SU-DHL-6 (cell line): ENCODE results near the gene RAD51B.

ENCODE experiments used
- H2AFZ ChIP-seq: fragments of 200-600 bp; sonication (generic); 2 replicates; pipeline ENCODE4 v1.6.1; 2014; ENCODE audit warnings: low read depth, mild to moderate bottlenecking, moderate library complexity, mixed read lengths, antibody characterized with exemption, low read length; ENCODE audit not compliant: severe bottlenecking
- H3F3A ChIP-seq: fragments of 200-600 bp; shearing (Covaris generic); 2 replicates; pipeline ENCODE4 v1.6.0; 2016; ENCODE audit warnings: antibody characterized with exemption, mild to moderate bottlenecking; ENCODE audit not compliant: insufficient read depth
- H3K27ac ChIP-seq: fragments of 200-600 bp; sonication (generic); 2 replicates; pipeline ENCODE4 v1.5.1; 2016; ENCODE audit warnings: low read depth, mild to moderate bottlenecking, low read length, moderate library complexity, mixed read lengths
- H3K27me3 ChIP-seq: fragments of 200-600 bp; sonication (generic), shearing (Covaris generic); 2 replicates; pipeline ENCODE4 v1.6.0; 2014; ENCODE audit warnings: mild to moderate bottlenecking, low read length
- H3K36me3 ChIP-seq: fragments of 200-600 bp; sonication (generic); 2 replicates; pipeline ENCODE4 v1.6.1; 2014; ENCODE audit warnings: mild to moderate bottlenecking, low read length, mixed read lengths
- H3K4me2 ChIP-seq: fragments of 300-600, 200-600 bp; shearing (Covaris generic), sonication (generic); 2 replicates; pipeline ENCODE4 v1.6.0; 2014; ENCODE audit warnings: low read length, low read depth, mild to moderate bottlenecking; ENCODE audit not compliant: poor library complexity, severe bottlenecking
- H3K4me3 ChIP-seq: fragments of 200-600 bp; sonication (generic); 2 replicates; pipeline ENCODE4 v1.5.1; 2014; ENCODE audit warnings: antibody characterized with exemption, low read length, mild to moderate bottlenecking, mixed read lengths; ENCODE audit not compliant: insufficient read depth, poor library complexity, severe bottlenecking
- H3K79me2 ChIP-seq: fragments of 200-600 bp; sonication (generic); 2 replicates; pipeline ENCODE4 v1.6.1; 2014; ENCODE audit warnings: mild to moderate bottlenecking, low read length, moderate library complexity; ENCODE audit not compliant: insufficient read depth
- H3K9ac ChIP-seq: fragments of 200-600 bp; sonication (generic); 2 replicates; pipeline ENCODE4 v1.7.0; 2014; ENCODE audit warnings: mild to moderate bottlenecking, low read length
- H3K9me2 ChIP-seq: fragments of 200-600 bp; sonication (generic); replicated peaks from 2 replicates; pipeline ENCODE4 v1.6.1; 2014; ENCODE audit warnings: low read length; ENCODE audit not compliant: insufficient read depth
- H3K9me3 ChIP-seq: fragments of 200-600 bp; sonication (generic); 2 replicates; pipeline ENCODE4 v1.6.1; 2014; ENCODE audit warnings: low read length, mixed read lengths; ENCODE audit not compliant: insufficient read depth
- H4K20me1 ChIP-seq: fragments of 200-600 bp; sonication (generic); 2 replicates; pipeline ENCODE4 v1.6.1; 2014; ENCODE audit warnings: low read depth, mild to moderate bottlenecking, antibody characterized with exemption, low read length, moderate library complexity, mixed read lengths
- EZH2phosphoT487 ChIP-seq: fragments of 200-600 bp; sonication (generic), shearing (Covaris generic); conservative IDR thresholded peaks from 2 replicates; pipeline ENCODE4 v1.6.1; 2018; ENCODE audit warnings: mild to moderate bottlenecking, antibody characterized with exemption, low read length, moderate library complexity, mixed read lengths
- TF ChIP-seq, protein P1 (sequence below): fragments of 200-600 bp; sonication (generic); IDR thresholded peaks from one replicate; pipeline ENCODE4 v1.5.1; 2017; ENCODE audit warnings: antibody characterized with exemption, mild to moderate bottlenecking, low read length, moderate library complexity; ENCODE audit not compliant: insufficient read depth, poor library complexity, severe bottlenecking

Gene RAD51B

DNA sequence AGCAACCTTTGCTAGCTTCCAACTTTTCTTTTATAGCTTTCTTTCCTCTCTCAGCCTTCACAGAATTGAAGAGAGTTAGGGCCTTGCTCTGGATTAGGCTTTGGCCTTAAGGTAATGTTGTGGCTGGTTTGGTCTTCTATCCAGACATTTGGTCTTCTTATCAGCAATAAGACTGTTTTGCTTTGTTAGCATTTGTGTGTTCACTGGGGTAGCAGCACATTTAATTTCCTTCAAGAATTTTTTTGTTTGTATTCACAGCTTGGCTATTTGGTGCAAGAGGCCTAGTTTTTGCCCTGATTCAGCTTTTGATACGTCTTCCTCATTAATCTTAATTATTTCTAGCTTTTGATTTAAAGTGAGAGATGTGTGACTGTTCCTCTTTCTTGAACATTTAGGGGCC, 130.8 kb downstream of the RAD51B start:
- TF ChIP-seq EZH2phosphoT487 = no peak
- TF ChIP-seq, protein P1, sequence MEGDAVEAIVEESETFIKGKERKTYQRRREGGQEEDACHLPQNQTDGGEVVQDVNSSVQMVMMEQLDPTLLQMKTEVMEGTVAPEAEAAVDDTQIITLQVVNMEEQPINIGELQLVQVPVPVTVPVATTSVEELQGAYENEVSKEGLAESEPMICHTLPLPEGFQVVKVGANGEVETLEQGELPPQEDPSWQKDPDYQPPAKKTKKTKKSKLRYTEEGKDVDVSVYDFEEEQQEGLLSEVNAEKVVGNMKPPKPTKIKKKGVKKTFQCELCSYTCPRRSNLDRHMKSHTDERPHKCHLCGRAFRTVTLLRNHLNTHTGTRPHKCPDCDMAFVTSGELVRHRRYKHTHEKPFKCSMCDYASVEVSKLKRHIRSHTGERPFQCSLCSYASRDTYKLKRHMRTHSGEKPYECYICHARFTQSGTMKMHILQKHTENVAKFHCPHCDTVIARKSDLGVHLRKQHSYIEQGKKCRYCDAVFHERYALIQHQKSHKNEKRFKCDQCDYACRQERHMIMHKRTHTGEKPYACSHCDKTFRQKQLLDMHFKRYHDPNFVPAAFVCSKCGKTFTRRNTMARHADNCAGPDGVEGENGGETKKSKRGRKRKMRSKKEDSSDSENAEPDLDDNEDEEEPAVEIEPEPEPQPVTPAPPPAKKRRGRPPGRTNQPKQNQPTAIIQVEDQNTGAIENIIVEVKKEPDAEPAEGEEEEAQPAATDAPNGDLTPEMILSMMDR = no peak
- no peaks in the 10 kb centered on the region for H3K9me3 ChIP-seq
- H3K4me3 ChIP-seq = no peak overlapping the region
- H3K9me2 ChIP-seq = no peaks in the 10 kb centered on the region
- no peak overlapping the region for H3K27ac ChIP-seq
- H3F3A ChIP-seq = no peaks in the 10 kb centered on the region
- no peak overlapping the region for H3K4me2 ChIP-seq
- H4K20me1 ChIP-seq = no peaks in the 10 kb centered on the region
- H2AFZ ChIP-seq = no peak overlapping the region
- H3K79me2 ChIP-seq = no peaks in the 10 kb centered on the region
- H3K9ac ChIP-seq = no peak overlapping the region
- H3K27me3 ChIP-seq = no peaks in the 10 kb centered on the region
- H3K36me3 ChIP-seq = no peaks in the 10 kb centered on the region

GRCh38 chr14:67951529-67952135, 132.1 kb downstream of the RAD51B start:
- H3K27ac ChIP-seq = no peak overlapping the region
- no peaks in the 10 kb centered on the region for H3K27me3 ChIP-seq
- H3K36me3 ChIP-seq = no peaks in the 10 kb centered on the region
- no peak overlapping the region for H3K4me2 ChIP-seq
- TF ChIP-seq, protein P1 = no peak
- no peak for TF ChIP-seq EZH2phosphoT487
- no peaks in the 10 kb centered on the region for H3K79me2 ChIP-seq
- no peaks in the 10 kb centered on the region for H3K9me3 ChIP-seq
- H3K9ac ChIP-seq = no peak overlapping the region
- H3K4me3 ChIP-seq = no peak overlapping the region
- no peak overlapping the region for H2AFZ ChIP-seq
- H3F3A ChIP-seq = no peaks in the 10 kb centered on the region
- no peaks in the 10 kb centered on the region for H4K20me1 ChIP-seq
- no peaks in the 10 kb centered on the region for H3K9me2 ChIP-seq

- H3F3A ChIP-seq = no peaks in the 10 kb centered on the region
- H3K79me2 ChIP-seq = no peaks in the 10 kb centered on the region
- H3K9ac ChIP-seq = no peak overlapping the region
- H3K4me2 ChIP-seq = no peak overlapping the region
- no peaks in the 10 kb centered on the region for H3K27me3 ChIP-seq
- no peaks in the 10 kb centered on the region for H3K9me3 ChIP-seq
- no peaks in the 10 kb centered on the region for H3K9me2 ChIP-seq
- TF ChIP-seq, protein P1 = no peak
- TF ChIP-seq EZH2phosphoT487 = no peak
- no peaks in the 10 kb centered on the region for H4K20me1 ChIP-seq
- no peak overlapping the region for H3K27ac ChIP-seq
- no peak overlapping the region for H2AFZ ChIP-seq
- no peaks in the 10 kb centered on the region for H3K36me3 ChIP-seq
- H3K4me3 ChIP-seq = no peak overlapping the region
Measured at GRCh38 chr14:67952381-67952780, 132.8 kb downstream of the RAD51B start.
